Activated naive CD4-positive, alpha-beta T cell treated with anti-CD3 and anti-CD28 coated beads, Interleukin-2, amount 10 ng/mL, durations not matched to agents 7 days and 5 days (primary cell): ENCODE results near the gene GYPE.
A peak's percentile ranks its signal among the peaks of the same experiment; 100 is the strongest.
"Not testable (repeated sequence)": the region's sequence is repeated elsewhere in the genome, so short reads cannot be mapped to it uniquely, and the experiment has no call there.

Source experiments
- CTCF ChIA-PET: fragments of 350-600 bp; sonication (Branson Sonifier 250); formaldehyde crosslinking; loops from one replicate; lab custom pipeline; 2021; ENCODE audit warnings: antibody characterized with exemption; lab: Charles Lee
- DNase-seq: peaks from one replicate; pipeline ENCODE4 v3.0.0-alpha.2; 2020
- H3K27ac Mint-ChIP-seq: one replicate; pipeline ENCODE4 v1.8.0; 2021; ENCODE audit warnings: mild to moderate bottlenecking, moderate library complexity, mixed read lengths
- H3K27me3 Mint-ChIP-seq: one replicate; pipeline ENCODE4 v1.8.0; 2021; ENCODE audit warnings: mild to moderate bottlenecking, mixed read lengths
- H3K36me3 Mint-ChIP-seq: one replicate; pipeline ENCODE4 v1.8.0; 2021; ENCODE audit warnings: mixed read lengths
- H3K4me1 Mint-ChIP-seq: one replicate; pipeline ENCODE4 v1.8.0; 2021; ENCODE audit warnings: mixed read lengths
- H3K4me3 Mint-ChIP-seq: one replicate; pipeline ENCODE4 v1.8.0; 2021; ENCODE audit warnings: mild to moderate bottlenecking, moderate library complexity, mixed read lengths
- H3K9me3 Mint-ChIP-seq: one replicate; pipeline ENCODE4 v1.8.0; 2021; ENCODE audit warnings: mixed read lengths

GYPE gene

DNA sequence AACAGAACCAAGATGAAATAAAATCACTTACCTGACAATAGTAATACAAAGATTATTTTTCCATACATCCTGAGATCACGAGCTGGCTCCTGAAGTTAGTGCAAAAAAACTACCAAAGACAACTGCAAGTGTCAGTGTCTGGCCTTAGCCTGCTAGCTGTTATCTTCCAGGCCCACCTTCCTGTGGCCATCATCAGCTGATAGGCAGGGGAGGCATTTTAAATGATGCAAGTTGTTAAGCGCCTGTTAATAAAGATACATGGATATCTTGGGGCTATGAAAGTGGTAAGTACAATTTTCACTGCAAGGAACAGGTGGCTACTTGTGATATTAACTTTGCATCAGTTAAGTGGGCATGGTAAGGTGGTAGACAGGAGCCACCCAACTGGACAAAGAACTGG lies at the start of gene GYPE:
GYPE (minus strand) TSS at position 120 of the 400 bp plus-strand sequence; CDS start at position 68, 52 bp downstream.
- not testable (repeated sequence) for H3K27me3 Mint-ChIP-seq, H3K9me3 Mint-ChIP-seq, DNase-seq, H3K36me3 Mint-ChIP-seq, H3K27ac Mint-ChIP-seq, H3K4me3 Mint-ChIP-seq
- CTCF ChIA-PET: interaction anchor here (0.7 kb wide), 1 partner anchor 1635 kb away, joined by 3 read pairs; no protein-coding TSS in a partner anchor
- H3K4me1 Mint-ChIP-seq: peaks cover 11% of the 10 kb centered on the region

DNA sequence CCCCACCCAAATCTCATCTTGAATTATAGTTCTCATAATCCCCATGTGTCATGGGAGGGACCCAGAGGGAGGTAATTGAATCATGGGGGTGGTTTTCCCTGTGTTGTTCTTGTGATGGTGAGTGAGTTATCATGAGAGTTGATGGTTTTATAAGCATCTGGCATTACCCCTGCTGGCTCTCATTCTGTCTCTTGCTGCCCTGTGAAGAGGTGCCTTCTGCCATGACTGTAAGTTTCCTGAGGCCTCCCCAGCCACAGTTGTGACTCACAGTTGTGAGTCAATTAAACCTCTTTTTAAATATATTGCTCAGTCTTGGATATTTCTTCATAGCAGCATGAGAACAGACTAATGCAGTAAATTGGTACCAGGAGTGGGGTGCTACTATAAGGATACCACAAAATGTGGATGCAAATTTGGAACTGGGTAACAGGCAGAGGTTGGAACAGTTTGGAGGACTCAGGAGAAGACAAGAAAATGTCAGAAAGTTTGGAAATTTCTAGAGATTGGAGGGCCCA lies 46.2 kb upstream of the GYPE start:
- DNase-seq, H3K4me1 Mint-ChIP-seq, CTCF ChIA-PET, H3K36me3 Mint-ChIP-seq, H3K4me3 Mint-ChIP-seq, H3K27ac Mint-ChIP-seq, H3K27me3 Mint-ChIP-seq: not testable (repeated sequence)
- H3K9me3 Mint-ChIP-seq: peaks cover 11% of the 10 kb centered on the region

DNA sequence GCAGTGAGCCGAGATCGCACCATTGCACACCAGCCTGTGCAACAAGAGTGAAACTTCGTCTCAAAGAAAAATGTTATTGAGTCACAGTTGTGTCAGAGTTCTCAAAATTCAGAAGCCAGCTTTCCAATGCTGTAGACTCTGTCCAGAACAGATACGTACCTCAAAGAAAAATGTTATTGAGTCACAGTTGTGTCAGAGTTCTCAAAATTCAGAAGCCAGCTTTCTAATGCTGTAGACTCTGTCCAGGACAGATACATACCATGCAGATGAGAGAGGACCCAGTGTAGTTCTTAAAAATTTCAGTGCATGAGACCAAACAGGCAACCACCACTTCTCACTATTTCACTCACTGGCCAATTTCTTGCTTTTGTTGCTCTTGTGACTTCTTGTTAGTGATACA lies 45.6 kb upstream of the GYPE start:
- H3K36me3 Mint-ChIP-seq, CTCF ChIA-PET, H3K27me3 Mint-ChIP-seq, DNase-seq, H3K27ac Mint-ChIP-seq, H3K4me1 Mint-ChIP-seq, H3K4me3 Mint-ChIP-seq: not testable (repeated sequence)
- H3K9me3 Mint-ChIP-seq: peaks cover 11% of the 10 kb centered on the region

DNA sequence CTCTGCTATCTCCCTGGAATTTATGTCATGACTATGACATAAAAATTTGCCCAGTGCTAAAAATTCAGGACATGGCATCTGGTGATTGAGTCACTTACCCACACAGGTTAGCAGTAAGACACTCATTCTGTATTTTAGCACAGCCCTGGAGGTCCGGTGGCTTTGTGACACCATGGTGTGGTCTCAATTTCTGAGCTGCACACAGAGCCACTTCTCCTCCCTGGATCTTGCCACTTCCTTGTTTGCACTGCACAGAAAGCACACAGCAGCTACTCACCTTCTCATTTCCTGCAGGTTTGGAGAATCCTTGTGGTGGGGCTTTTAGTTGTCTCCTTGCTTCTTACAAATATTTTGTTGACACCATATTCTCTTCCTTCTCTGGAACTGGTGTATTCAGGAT lies 44.8 kb upstream of the GYPE start:
- H3K4me1 Mint-ChIP-seq, H3K27ac Mint-ChIP-seq, H3K36me3 Mint-ChIP-seq, H3K4me3 Mint-ChIP-seq, CTCF ChIA-PET, DNase-seq, H3K27me3 Mint-ChIP-seq: not testable (repeated sequence)
- H3K9me3 Mint-ChIP-seq: peaks cover 11% of the 10 kb centered on the region

DNA sequence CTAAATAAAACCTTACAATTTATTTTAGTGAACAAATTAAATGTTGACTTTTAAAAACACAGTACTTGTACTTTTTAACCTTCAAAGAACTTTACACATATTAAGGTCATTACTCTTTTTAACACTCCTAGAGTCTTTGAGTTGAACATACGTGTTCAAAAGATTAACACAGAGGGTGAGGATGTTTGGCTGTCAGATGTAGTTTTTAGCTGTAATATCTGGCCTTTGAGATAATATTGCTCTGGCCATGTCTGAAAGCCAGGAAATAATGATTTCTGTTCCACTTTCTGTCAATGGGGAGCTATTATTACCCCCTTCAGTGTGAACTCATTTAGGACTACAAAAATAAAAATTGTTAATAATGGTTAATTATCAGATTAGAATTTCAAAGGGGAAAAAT lies 42.1 kb upstream of the GYPE start:
- H3K4me3 Mint-ChIP-seq, H3K27ac Mint-ChIP-seq, H3K36me3 Mint-ChIP-seq, H3K27me3 Mint-ChIP-seq, CTCF ChIA-PET, H3K4me1 Mint-ChIP-seq, DNase-seq: not testable (repeated sequence)
- H3K9me3 Mint-ChIP-seq: peaks cover 11% of the 10 kb centered on the region

DNA sequence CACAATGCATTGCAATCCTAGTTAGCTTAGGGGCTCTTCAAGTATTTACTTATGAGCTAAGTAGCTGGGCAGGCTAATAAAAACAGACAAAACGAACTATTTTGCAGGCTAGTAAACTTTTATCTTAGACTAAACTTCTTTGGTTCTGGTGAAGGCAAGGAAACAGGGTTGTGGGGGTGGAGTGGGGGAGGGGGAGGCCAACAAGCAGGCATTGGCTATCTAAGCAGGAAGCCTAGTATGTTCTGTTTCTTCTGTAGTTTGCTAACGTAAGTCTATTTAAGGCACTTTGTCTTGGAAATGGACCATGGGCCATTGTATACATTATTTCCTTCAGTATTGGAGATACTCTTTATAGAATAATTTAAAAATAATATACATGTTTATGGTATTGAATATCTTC lies 35.3 kb upstream of the GYPE start:
- H3K4me3 Mint-ChIP-seq, H3K27ac Mint-ChIP-seq, CTCF ChIA-PET, H3K9me3 Mint-ChIP-seq, H3K4me1 Mint-ChIP-seq, H3K27me3 Mint-ChIP-seq, H3K36me3 Mint-ChIP-seq, DNase-seq: not testable (repeated sequence)

DNA sequence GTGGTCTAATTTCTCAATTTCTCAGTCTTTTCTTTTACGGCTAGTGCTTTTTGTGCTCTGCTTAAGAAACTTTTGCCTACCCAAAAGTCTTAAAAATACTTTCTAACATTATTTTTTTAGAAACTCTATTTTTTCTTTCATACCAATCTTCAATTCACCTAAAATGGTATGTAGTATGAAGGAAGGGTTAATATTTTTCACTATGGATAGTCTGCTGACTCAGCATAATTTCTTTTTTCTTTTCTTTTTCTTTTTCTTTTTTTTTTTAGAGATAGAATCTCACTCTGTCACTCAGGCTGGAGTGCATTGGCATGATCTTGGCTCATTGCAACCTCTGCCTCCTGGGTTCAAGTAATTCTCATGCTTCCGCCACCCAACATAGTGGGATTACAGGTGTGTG lies 34.2 kb upstream of the GYPE start:
- H3K36me3 Mint-ChIP-seq: no peaks in the 10 kb centered on the region
- DNase-seq: no peak
- no peak overlapping the region for H3K27ac Mint-ChIP-seq
- H3K9me3 Mint-ChIP-seq: no peaks in the 10 kb centered on the region
- H3K4me1 Mint-ChIP-seq: no peaks in the 10 kb centered on the region
- H3K4me3 Mint-ChIP-seq: no peak overlapping the region
- CTCF ChIA-PET: no interaction called here
- no peaks in the 10 kb centered on the region for H3K27me3 Mint-ChIP-seq

DNA sequence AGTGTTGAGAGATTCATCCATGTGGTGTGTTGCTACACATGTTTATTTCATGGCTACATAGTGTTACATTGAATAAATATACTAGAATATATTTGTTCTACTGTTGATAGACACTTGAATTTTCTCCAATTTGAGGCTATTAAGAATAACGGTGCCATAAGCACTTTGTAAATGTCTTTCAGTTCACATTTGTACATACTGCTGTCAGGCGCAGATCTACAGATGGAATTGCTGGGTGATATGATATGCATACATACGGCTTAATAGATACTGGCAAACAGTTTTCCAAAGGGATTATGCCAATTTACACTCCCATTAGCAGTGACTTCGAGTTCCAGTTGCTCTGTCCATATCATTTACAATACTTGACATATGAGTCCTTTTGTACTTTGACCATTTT lies 33.5 kb upstream of the GYPE start:
- H3K27me3 Mint-ChIP-seq: not testable (repeated sequence)

DNA sequence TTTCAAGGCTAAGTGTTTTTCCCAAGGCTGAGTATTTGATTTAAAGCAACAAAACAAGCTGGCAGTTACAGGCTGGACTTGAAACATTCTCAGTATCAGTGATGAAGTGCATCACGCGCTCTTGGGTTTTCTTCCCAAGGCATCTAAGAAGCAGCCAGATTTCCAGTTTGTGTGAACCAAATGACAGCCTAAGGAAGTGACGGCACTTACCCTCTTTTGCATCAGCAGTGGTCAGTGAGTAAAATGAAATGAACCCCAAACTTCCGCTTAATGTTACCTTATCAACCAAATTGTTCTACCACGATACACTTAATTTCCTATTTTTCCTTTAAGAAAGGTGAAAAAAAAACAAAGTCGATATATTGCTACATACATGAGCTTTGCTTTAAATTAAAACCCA lies 15.8 kb upstream of the GYPE start:
- no peak for DNase-seq
- CTCF ChIA-PET: no interaction called here
- H3K36me3 Mint-ChIP-seq: no peaks in the 10 kb centered on the region
- peaks cover 4% of the 10 kb centered on the region for H3K27me3 Mint-ChIP-seq
- no peak overlapping the region for H3K27ac Mint-ChIP-seq
- no peak overlapping the region for H3K4me3 Mint-ChIP-seq
- peaks cover 2% of the 10 kb centered on the region for H3K4me1 Mint-ChIP-seq
- no peaks in the 10 kb centered on the region for H3K9me3 Mint-ChIP-seq

More for the DNA sequence above, 33.5 kb upstream of the GYPE start:
- DNase-seq, H3K4me1 Mint-ChIP-seq, H3K27ac Mint-ChIP-seq, H3K4me3 Mint-ChIP-seq, CTCF ChIA-PET, H3K9me3 Mint-ChIP-seq, H3K36me3 Mint-ChIP-seq: not testable (repeated sequence)

DNA sequence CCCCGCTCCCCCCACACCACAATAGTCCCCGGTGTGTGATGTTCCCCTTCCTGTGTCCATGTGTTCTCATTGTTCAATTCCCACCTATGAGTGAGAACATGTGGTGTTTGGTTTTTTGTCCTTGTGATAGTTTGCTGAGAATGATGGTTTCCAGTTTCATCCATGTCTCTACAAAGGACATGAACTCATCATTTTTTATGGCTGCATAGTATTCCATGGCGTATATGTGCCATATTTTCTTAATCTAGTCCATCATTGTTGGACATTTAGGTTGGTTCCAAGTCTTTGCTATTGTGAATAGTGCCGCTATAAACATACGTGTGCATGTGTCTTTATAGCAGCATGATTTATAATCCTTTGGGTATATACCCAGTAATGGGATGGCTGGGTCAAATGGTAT lies 11.1 kb upstream of the GYPE start:
- CTCF ChIA-PET, H3K4me1 Mint-ChIP-seq, H3K27ac Mint-ChIP-seq, DNase-seq, H3K9me3 Mint-ChIP-seq, H3K4me3 Mint-ChIP-seq, H3K36me3 Mint-ChIP-seq: not testable (repeated sequence)
- H3K27me3 Mint-ChIP-seq: peaks cover 12% of the 10 kb centered on the region

DNA sequence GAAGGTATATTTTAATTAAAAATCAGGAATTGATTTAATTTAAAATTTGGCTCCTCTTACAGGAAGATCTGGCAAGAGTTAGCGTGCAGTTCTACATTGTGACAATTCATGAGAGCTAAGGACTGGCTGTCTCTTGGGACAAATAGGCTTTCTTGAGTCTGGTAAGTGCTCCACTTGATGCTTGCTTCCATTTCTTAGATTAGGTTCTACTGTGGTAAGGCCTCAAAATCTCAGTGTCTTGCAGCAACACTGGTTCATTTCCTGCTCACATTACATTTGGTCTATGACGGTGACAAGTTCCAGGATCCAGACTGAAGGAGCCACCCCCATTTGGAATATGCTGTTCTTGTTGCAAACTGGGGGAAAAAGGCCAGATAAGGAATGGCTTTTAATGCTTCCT lies 7.1 kb upstream of the GYPE start:
- CTCF ChIA-PET, DNase-seq, H3K27ac Mint-ChIP-seq, H3K27me3 Mint-ChIP-seq, H3K9me3 Mint-ChIP-seq, H3K4me3 Mint-ChIP-seq, H3K36me3 Mint-ChIP-seq: not testable (repeated sequence)
- peaks cover 15% of the 10 kb centered on the region for H3K4me1 Mint-ChIP-seq

DNA sequence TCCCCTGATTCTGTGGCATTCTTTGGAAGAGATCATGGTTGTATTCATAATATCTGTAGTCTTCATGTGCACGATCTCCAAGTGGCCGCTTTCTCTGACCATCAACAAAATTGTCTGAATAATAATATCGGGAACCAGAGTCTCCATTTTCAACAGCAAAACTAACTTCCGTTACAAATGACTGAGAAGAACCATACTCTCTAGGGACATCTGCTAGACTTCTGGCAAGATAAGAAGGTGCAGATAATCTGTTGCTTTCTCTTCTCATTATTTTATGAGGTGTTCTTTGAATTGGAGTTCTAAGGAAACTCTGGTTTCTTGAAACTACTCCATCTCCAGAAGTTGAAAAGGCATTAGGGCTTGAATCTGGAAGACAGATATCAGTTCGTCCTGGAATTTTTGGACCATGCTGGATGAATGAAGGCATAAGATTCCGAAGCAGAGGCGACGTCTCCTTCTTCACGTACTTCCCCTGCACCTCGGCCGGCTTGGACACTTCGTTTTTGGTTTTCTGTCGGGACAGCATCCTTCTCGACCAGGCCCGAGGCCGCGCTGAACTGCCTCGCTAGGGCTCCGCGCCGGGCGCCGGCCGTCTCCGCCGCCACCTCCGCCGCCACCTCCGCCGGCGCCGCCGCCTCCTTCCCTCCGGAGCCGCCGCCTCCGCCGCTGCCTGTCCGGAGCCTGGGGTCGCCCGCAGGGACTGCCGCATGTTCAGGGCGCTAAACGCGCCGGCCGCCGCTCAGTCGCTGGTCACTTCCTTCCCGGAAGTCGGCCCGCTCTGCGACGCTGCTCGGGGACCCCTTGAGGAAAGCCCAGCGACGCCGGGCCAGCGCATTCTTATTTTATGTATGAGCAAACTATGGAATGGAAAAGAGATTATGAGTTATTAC lies 6.4 kb upstream of the GYPE start:
- H3K9me3 Mint-ChIP-seq: not testable (repeated sequence)
- peak overlapping the region; percentile 71 for H3K4me3 Mint-ChIP-seq

DNA sequence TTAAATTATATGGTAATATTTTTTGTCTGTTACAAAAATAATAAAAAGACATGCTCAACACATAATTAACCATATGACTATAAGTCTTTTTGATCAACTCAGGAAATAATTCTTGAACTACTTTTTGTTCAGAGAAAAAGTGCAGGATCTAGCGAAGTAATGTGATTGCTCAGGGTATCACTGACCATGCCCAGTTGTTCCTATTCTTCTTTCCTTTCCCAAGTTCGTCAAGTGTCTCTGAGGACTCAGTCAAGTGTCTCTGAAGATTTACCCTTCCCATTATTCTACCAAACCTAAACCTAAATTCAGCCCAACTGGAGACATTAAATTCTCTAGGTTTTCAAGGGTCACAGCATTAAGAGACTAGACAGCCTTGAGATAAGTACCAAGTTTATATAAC lies 5.5 kb upstream of the GYPE start:
- H3K9me3 Mint-ChIP-seq, H3K36me3 Mint-ChIP-seq, H3K27ac Mint-ChIP-seq, DNase-seq, CTCF ChIA-PET, H3K27me3 Mint-ChIP-seq: not testable (repeated sequence)
- Mint-ChIP-seq H3K4me3 (peak overlapping the region; percentile 53), H3K4me1 (peaks cover 15% of the 10 kb centered on the region)

More for the DNA sequence above, 6.4 kb upstream of the GYPE start:
- H3K27me3 Mint-ChIP-seq, H3K36me3 Mint-ChIP-seq, CTCF ChIA-PET: not testable (repeated sequence)
- DNase-seq: peak; percentile 42
- H3K27ac Mint-ChIP-seq: peak overlapping the region; percentile 68
- peaks cover 15% of the 10 kb centered on the region for H3K4me1 Mint-ChIP-seq

DNA sequence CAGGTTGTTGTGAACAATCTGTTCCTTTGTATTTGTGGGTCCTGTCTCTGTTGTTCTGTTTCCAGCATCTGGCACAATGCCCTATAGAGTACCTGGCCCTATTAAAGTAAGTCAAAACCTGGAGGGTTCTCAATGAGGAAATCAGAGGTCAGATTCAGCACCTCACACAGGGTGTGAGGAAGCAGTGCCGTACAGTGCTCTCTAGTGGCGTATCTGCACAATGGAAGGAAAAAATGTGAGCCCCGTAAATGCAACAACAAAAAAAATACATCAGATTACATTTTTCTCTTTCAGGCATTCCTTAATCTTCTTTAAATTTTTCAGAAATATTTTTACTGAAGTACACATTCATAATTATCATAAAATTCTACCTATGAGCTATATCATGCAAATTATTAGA lies 2.5 kb upstream of the GYPE start:
- CTCF ChIA-PET, H3K4me3 Mint-ChIP-seq, H3K9me3 Mint-ChIP-seq, H3K27ac Mint-ChIP-seq, H3K27me3 Mint-ChIP-seq, H3K36me3 Mint-ChIP-seq: not testable (repeated sequence)
- peak; percentile 25 for DNase-seq
- H3K4me1 Mint-ChIP-seq: peaks cover 15% of the 10 kb centered on the region

DNA sequence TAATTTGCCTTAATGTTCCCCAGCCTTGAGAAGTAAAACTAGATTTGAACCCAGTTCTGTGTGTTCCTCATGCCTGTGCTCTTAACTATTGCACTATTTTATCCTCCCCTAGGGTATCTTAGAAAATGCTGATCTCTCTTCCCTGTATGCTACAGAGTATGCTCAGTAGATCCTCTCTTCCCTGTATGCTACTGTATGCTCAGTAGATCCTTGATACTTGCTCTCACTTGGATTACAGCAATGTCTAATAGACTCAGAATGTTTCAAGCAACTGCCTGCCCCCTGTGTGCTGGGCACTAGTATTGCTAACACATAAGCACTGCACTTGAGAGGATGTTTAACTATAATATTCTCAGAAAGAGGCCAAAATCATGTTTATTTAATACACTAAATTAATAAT lies 928 bp downstream of the GYPE start:
- not testable (repeated sequence) for DNase-seq, H3K36me3 Mint-ChIP-seq, H3K27me3 Mint-ChIP-seq, H3K4me1 Mint-ChIP-seq, H3K9me3 Mint-ChIP-seq, H3K4me3 Mint-ChIP-seq, H3K27ac Mint-ChIP-seq
- CTCF ChIA-PET: interaction anchor here (0.7 kb wide), 1 partner anchor 1634 kb away, joined by 3 read pairs; no protein-coding TSS in a partner anchor
